GM12878 (cell line): ENCODE measurements around the gene PGAP6. TPM values are rescaled to one million over a fixed set of nuclear protein-coding genes. Genes with fewer than 3 reads are reported as not detected.

Experiments used
- ATF2 ChIP-seq: IDR thresholded peaks from 2 replicates; pipeline ENCODE4 v1.6.1; 2012; ENCODE audit warnings: low read length, inconsistent platforms
- ATF7 ChIP-seq: fragments of 450-650 bp; IDR thresholded peaks from 2 replicates; pipeline ENCODE4 v1.6.1; 2016; ENCODE audit warnings: low read depth, mild to moderate bottlenecking
- CBX3 ChIP-seq: fragments of 200-600 bp; sonication (generic); IDR thresholded peaks from 2 replicates; pipeline ENCODE4 v1.6.1; 2016; ENCODE audit warnings: low read depth, borderline replicate concordance
- CTCF ChIP-seq, 3 experiments: IDR thresholded peaks in 2 of 3; conservative IDR thresholded peaks in 1 of 3; 2 replicates each; pipeline ENCODE4 v1.5.1; 2011; ENCODE audit warnings: low read depth in 3 of 3, low read length in 3 of 3, mild to moderate bottlenecking in 3 of 3, control low read depth in 2 of 3, moderate library complexity in 2 of 3, inconsistent platforms in 1 of 3, mixed read lengths in 1 of 3; ENCODE audit not compliant: control insufficient read depth in 2 of 3, insufficient read depth in 1 of 3; ENCODE audit errors: extremely low read depth in 1 of 3
- CUX1 ChIP-seq: IDR thresholded peaks from 2 replicates; pipeline ENCODE4 v1.6.1; 2012; ENCODE audit warnings: improper control_type of control experiment, low read depth, low read length; ENCODE audit not compliant: insufficient replicate concordance
- EZH2 ChIP-seq: IDR thresholded peaks from 2 replicates; pipeline ENCODE4 v1.6.1; 2012; ENCODE audit warnings: low read depth, mild to moderate bottlenecking, control low read depth, inconsistent platforms, low read length, borderline replicate concordance; ENCODE audit not compliant: control insufficient read depth
- HDAC6 ChIP-seq: fragments of 200-600 bp; sonication (generic); IDR thresholded peaks from one replicate; pipeline ENCODE4 v1.8.0; 2017; ENCODE audit warnings: antibody characterized with exemption; ENCODE audit not compliant: unreplicated experiment
- POLR2A ChIP-seq: IDR thresholded peaks from 2 replicates; pipeline ENCODE4 v1.6.1; 2011; ENCODE audit warnings: low read depth, mild to moderate bottlenecking, low read length
- PRDM15 ChIP-seq: fragments of 450-650 bp; formaldehyde crosslinking; IDR thresholded peaks from 2 replicates; pipeline ENCODE4 v1.4.0; 2020; ENCODE audit warnings: mild to moderate bottlenecking, moderate library complexity
- RAD51 ChIP-seq: fragments of 450-650 bp; IDR thresholded peaks from 2 replicates; pipeline ENCODE4 v1.6.1; 2016; ENCODE audit warnings: moderate library complexity, mild to moderate bottlenecking, inconsistent platforms
- RB1 ChIP-seq: fragments of 450-650 bp; formaldehyde crosslinking; IDR thresholded peaks from 2 replicates; pipeline ENCODE4 v1.6.1; 2017; ENCODE audit warnings: mild to moderate bottlenecking, borderline replicate concordance
- RUNX3 ChIP-seq: IDR thresholded peaks from 2 replicates; pipeline ENCODE4 v1.6.1; 2012; ENCODE audit warnings: low read length, inconsistent platforms
- SREBF2 ChIP-seq: IDR thresholded peaks from 2 replicates; pipeline ENCODE4 v1.6.1; 2012; ENCODE audit warnings: mild to moderate bottlenecking, low read length
- polyA plus RNA-seq, 11 experiments: library from polyadenylated mRNA; depleted of rRNA in 4 of 11; unstranded in 6 of 11; stranded (reverse) in 5 of 11; fragments of >200 nt; fragmentation: Nextera tagmentation in 4 of 11; fragmentation: Illumina TruSeq in 1 of 11; extraction: Ambion mirVana in 4 of 11; extraction: Trizol in 1 of 11; gene quantifications; 1 replicate in 1 of 11; 2 replicates in 10 of 11; pipeline versions ENCODE4 v1.2.1 to v1.2.3, GENCODE V29; 2011 to 2016; ENCODE audit warnings: inconsistent platforms in 2 of 11, missing spikeins in 2 of 11, low read depth in 1 of 11
- total RNA-seq, 4 experiments: library from RNA; depleted of rRNA in 3 of 4; stranded (reverse); fragments of >200 nt in 3 of 4; fragmentation: Illumina TruSeq in 1 of 4; extraction: Trizol in 1 of 4; gene quantifications; 2 replicates each; pipeline versions ENCODE4 v1.2.1 to v1.2.3, GENCODE V29; 2013 to 2021

The PGAP6 gene
- total and polyA plus RNA-seq, 10 of the 15 experiments (the other 5 are each of a cell fraction or from before 2014, with no cell fraction given): 0.76 to 48.8 (median 18.4) TPM

GRCh38 chr16:401468-402348, 19.9 kb upstream of the PGAP6 start, which contains the start of gene DECR2 (continued):
- TF ChIP-seq CUX1 (no peak), PRDM15 (CRISPR knock-in tag) (no peak), RUNX3 (peak; percentile 15; the same call in 1 of the 2 replicates), HDAC6 (no peak), RAD51 (no peak), CTCF (IDR thresholded peaks at IDR 0.05 in 2 of 3, conservative IDR thresholded peaks at IDR 0.05 in 1 of 3; ENCODE audit: control insufficient read depth in 2 of 3, extremely low read depth in 1 of 3, insufficient read depth in 1 of 3, low read depth in 3 of 3, low read length in 3 of 3) (peak; percentile 52 to 65 (median 53); a peak in 5 of 6 replicates), POLR2A (peak; percentile 94), EZH2 (no peak), SREBF2 (no peak), ATF2 (no peak), CBX3 (no peak), RB1 (peak; percentile 92), ATF7 (no peak)
